Left ventricle myocardium inferior (tissue), 1 donor: ENCODE results near the gene SSBP3. TPM values are rescaled to one million over a fixed set of nuclear protein-coding genes. Genes with fewer than 3 reads are reported as not detected.

Experiments used
- DNase-seq: peaks from one replicate; pipeline ENCODE4 v3.0.0-alpha.2; 2020
- H3K27ac ChIP-seq: fragments of 200-600 bp; replicated peaks from 2 replicates; pipeline ENCODE4 v1.8.0; 2021
- H3K27me3 ChIP-seq: fragments of 200-600 bp; 2 replicates; pipeline ENCODE4 v1.8.0; 2021; ENCODE audit warnings: low read depth
- H3K36me3 ChIP-seq: fragments of 200-600 bp; 2 replicates; pipeline ENCODE4 v1.8.0; 2021
- H3K4me1 ChIP-seq: fragments of 200-600 bp; 2 replicates; pipeline ENCODE4 v1.8.0; 2021
- H3K4me3 ChIP-seq: fragments of 200-600 bp; 2 replicates; pipeline ENCODE4 v1.8.0; 2021; ENCODE audit warnings: mild to moderate bottlenecking, moderate library complexity
- H3K9me3 ChIP-seq: fragments of 200-600 bp; replicated peaks from 2 replicates; pipeline ENCODE4 v1.8.0; 2021
- CTCF ChIP-seq: fragments of 200-600 bp; IDR thresholded peaks from 2 replicates; pipeline ENCODE4 v1.8.0; 2021; ENCODE audit warnings: antibody characterized with exemption, mild to moderate bottlenecking, borderline replicate concordance
- intact Hi-C: fragments of 100-400 bp; cut with micrococcal nuclease; formaldehyde crosslinking; loops from one replicate; pipeline ENCODE4 v1.11.0; 2022
- total RNA-seq: library from RNA; stranded (reverse); fragmentation: NEBNext Ultra II Directional; extraction: Animal tissue kit (Norgen Biotek cat#: 25700); gene quantifications from one replicate; pipeline ENCODE4 v1.2.1, GENCODE V29; 2021
- donor health status: DM: no; HTN: yes; CAD: no; lungs with severe emphysema.

The SSBP3 gene
- total RNA-seq, 1 donor from 2014 or later: 57.7 TPM

GRCh38 chr1:54439550-54440223 is 33.5 kb upstream of the SSBP3 start:
- no peaks in the 10 kb centered on the region for H3K27me3 ChIP-seq
- H3K27ac ChIP-seq: no peak overlapping the region
- intact Hi-C loops: no loop called here
- H3K4me1 ChIP-seq: no peaks in the 10 kb centered on the region
- H3K36me3 ChIP-seq: no peaks in the 10 kb centered on the region
- DNase-seq: no peak
- no peak overlapping the region for H3K4me3 ChIP-seq
- no peaks in the 10 kb centered on the region for H3K9me3 ChIP-seq
- no peak for TF ChIP-seq CTCF

DNA sequence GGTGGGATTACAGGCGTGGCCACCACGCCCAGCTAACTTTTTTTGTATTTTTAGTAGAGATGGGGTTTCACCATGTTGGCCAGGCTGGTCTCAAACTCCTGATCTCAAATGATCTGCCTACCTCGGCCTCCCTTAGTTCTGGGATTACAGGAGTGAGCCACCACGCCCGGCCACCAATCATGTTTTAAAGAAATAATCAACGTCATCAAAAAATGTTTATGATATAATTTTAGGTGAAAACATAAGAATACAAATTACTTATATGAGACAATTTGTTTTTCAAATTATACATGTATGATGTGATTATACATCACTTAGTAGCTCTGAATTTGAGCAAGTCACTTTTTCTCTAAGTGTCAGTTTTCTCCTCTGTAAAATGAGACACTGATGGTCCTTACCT is 31.6 kb upstream of the SSBP3 start:
- Histone ChIP-seq H3K4me3 (no peak overlapping the region), H3K27ac (no peak overlapping the region), H3K27me3 (no peaks in the 10 kb centered on the region), H3K4me1 (no peaks in the 10 kb centered on the region), H3K9me3 (no peaks in the 10 kb centered on the region), H3K36me3 (no peaks in the 10 kb centered on the region)
- no peak for TF ChIP-seq CTCF
- intact Hi-C loops: no loop called here
- no peak for DNase-seq

- intact Hi-C loops: no loop called here
- Histone ChIP-seq H3K9me3 (no peaks in the 10 kb centered on the region), H3K4me1 (no peaks in the 10 kb centered on the region), H3K36me3 (no peaks in the 10 kb centered on the region), H3K27me3 (no peaks in the 10 kb centered on the region), H3K4me3 (no peak overlapping the region), H3K27ac (no peak overlapping the region)
- TF ChIP-seq CTCF: no peak
- DNase-seq: no peak
These were observed 30.6 kb upstream of the SSBP3 start for GRCh38 chr1:54436826-54437225.

DNA sequence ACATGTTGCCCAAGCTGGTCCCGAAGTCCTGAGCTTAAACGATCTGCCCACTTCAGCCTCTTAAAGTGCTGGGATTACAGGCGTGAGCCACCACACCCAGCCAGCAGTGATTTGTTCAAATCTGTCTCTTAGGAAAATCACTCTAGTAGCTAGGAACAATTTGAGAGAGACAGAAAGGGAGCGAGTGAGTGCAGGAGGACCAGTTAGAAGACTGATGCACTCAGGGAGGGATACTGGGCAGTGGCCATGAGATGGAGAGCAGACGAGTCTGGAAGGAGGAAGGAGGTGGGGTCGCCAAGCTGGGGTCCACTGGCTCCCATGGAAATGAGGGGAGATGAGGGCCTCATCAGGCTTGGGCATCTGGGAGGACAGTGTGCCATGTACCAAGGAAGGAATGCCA is 23.6 kb upstream of the SSBP3 start:
- Histone ChIP-seq H3K4me1 (no peaks in the 10 kb centered on the region), H3K27me3 (no peaks in the 10 kb centered on the region), H3K4me3 (no peak overlapping the region), H3K36me3 (no peaks in the 10 kb centered on the region), H3K9me3 (no peaks in the 10 kb centered on the region), H3K27ac (no peak overlapping the region)
- intact Hi-C loops: no loop called here
- DNase-seq: no peak
- TF ChIP-seq CTCF: no peak

- Histone ChIP-seq H3K4me1 (no peaks in the 10 kb centered on the region), H3K36me3 (no peaks in the 10 kb centered on the region), H3K9me3 (no peaks in the 10 kb centered on the region), H3K4me3 (no peak overlapping the region), H3K27me3 (no peaks in the 10 kb centered on the region), H3K27ac (no peak overlapping the region)
- intact Hi-C loops: no loop called here
- no peak for DNase-seq
- no peak for TF ChIP-seq CTCF
These were observed 22.8 kb upstream of the SSBP3 start for GRCh38 chr1:54428837-54429518.
